Measurements from ENCODE around the gene LIPK. TPM values are rescaled to one million over a fixed set of nuclear protein-coding genes. Genes with fewer than 3 reads are reported as not detected.

Gene LIPK
- total and polyA plus RNA-seq, 2 of the 8 experiments (the other 6 are each of a cell fraction or from before 2014, with no cell fraction given): not detected

DNA sequence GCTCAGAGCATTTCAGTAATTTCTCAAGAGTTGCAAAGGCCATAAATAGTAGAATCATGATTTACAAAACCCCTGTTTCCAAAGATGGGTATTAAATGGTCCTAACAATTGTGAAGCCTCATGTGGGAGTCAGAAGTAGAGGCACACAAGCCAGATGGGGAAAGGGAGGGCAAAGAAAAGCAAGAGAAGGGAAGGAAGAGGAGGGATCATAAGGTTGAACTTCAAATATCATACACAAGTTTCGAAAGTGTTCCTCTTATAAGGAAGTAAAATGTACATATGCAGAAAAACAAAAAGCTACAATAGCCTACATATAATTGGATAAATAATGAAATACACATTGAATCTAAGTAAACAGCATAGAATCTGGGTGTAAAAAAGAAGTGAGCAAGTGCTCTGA, 59.8 kb downstream of the LIPK start:
- Histone ChIP-seq H3K9ac (replicated peaks in 1 of 4; ENCODE audit: extremely low read depth in 1 of 4, low read depth in 3 of 4, low read length in 3 of 4) (no peak overlapping the region), H3K27me3 (replicated peaks in 1 of 4; ENCODE audit: control insufficient read depth in 3 of 4, extremely low read depth in 1 of 4, insufficient read depth in 3 of 4, low read length in 3 of 4) (no peaks in the 10 kb centered on the region), H3K14ac (ENCODE audit: insufficient read length) (no peak overlapping the region), H3K27ac (ENCODE audit: low read depth, low read length) (no peak overlapping the region), H3K79me2 (ENCODE audit: control insufficient read depth in 1 of 2, insufficient read depth in 2 of 2, low read length in 2 of 2) (no peaks in the 10 kb centered on the region), H3K4me2 (ENCODE audit: insufficient read depth in 1 of 2, low read depth in 2 of 2, low read length in 2 of 2) (no peak overlapping the region), H3K23ac (ENCODE audit: insufficient read length) (no peak overlapping the region), H2BK5ac (ENCODE audit: low read depth, low read length) (no peak overlapping the region), H3K56ac (replicated peaks; ENCODE audit: insufficient read length, low read depth, low read length) (no peak overlapping the region), H2BK12ac (ENCODE audit: low read depth, low read length) (no peak overlapping the region), H4K91ac (replicated peaks; ENCODE audit: insufficient read length, low read length) (no peak overlapping the region), H2AK5ac (ENCODE audit: low read depth, low read length) (no peak overlapping the region), H2BK120ac (replicated peaks; ENCODE audit: low read depth, low read length) (no peak overlapping the region), H2BK20ac (ENCODE audit: low read length) (no peak overlapping the region), H3K18ac (ENCODE audit: extremely low read depth, low read length) (no peak overlapping the region), H4K5ac (ENCODE audit: insufficient read length, low read depth, low read length) (no peak overlapping the region), H3K23me2 (ENCODE audit: low read depth, low read length) (no peaks in the 10 kb centered on the region), H3K9me3 (ENCODE audit: insufficient read depth in 2 of 2, low read depth in 1 of 2, low read length in 1 of 2) (no peaks in the 10 kb centered on the region), H3K79me1 (ENCODE audit: low read depth, low read length) (no peaks in the 10 kb centered on the region), H3K4ac (replicated peaks; ENCODE audit: insufficient read length, low read depth, low read length) (no peak overlapping the region), H4K20me1 (replicated peaks in 1 of 2; ENCODE audit: control insufficient read depth in 1 of 2, insufficient read depth in 2 of 2, low read length in 2 of 2) (no peaks in the 10 kb centered on the region), H4K8ac (ENCODE audit: extremely low read depth, insufficient read depth, low read length) (no peak overlapping the region), H2AFZ (ENCODE audit: low read length) (no peak overlapping the region), H3K4me3 (ENCODE audit: extremely low read depth in 1 of 4, insufficient read depth in 2 of 4, low read depth in 3 of 4, low read length in 4 of 4) (no peak overlapping the region), H2BK15ac (ENCODE audit: low read length) (no peak overlapping the region), H3K36me3 (ENCODE audit: control insufficient read depth in 2 of 4, insufficient read depth in 4 of 4, low read length in 3 of 4) (no peaks in the 10 kb centered on the region), H3K4me1 (replicated peaks in 1 of 4; ENCODE audit: control insufficient read depth in 3 of 4, insufficient read depth in 4 of 4, low read length in 3 of 4) (peaks cover 0 to 4% (median 0%) of the 10 kb centered on the region in 4 experiments; a peak in 2 of 7 replicates)
- FAIRE-seq (no peak), DNase-seq (ENCODE audit: low read depth in 1 of 2, low spot score in 2 of 2) (no peak)
- ChIA-PET CTCF (ENCODE audit: partially characterized antibody) (interaction anchor here (1.0 to 1.4 kb wide), 2 partner anchors 39 to 70 kb away, joined by 3 to 4 read pairs; no protein-coding TSS in a partner anchor), POLR2A (ENCODE audit: partially characterized antibody) (no interaction called here)
- 86% methylated on average over 1 of the region's 1 CpG; no CpG with 5 or more reads in 1 of the 2 experiments for WGBS, 2 experiments (ENCODE audit: extremely low coverage in 1 of 2, insufficient coverage in 1 of 2, insufficient read length in 1 of 2, insufficient replicate concordance in 2 of 2, low coverage in 1 of 2, low lambda C conversion rate in 2 of 2, missing lambda C conversion rate in 1 of 2)
- TF ChIP-seq, protein P1, sequence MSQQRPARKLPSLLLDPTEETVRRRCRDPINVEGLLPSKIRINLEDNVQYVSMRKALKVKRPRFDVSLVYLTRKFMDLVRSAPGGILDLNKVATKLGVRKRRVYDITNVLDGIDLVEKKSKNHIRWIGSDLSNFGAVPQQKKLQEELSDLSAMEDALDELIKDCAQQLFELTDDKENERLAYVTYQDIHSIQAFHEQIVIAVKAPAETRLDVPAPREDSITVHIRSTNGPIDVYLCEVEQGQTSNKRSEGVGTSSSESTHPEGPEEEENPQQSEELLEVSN (IDR thresholded peaks at IDR 0.05): no peak
- no peak for TF ChIP-seq KDM4A (IDR thresholded peaks at IDR 0.05; ENCODE audit: low read depth, low read length, severe bottlenecking)
- TF ChIP-seq HDAC6 (IDR thresholded peaks at IDR 0.05; ENCODE audit: low read depth, low read length): no peak
- TF ChIP-seq, protein P2, sequence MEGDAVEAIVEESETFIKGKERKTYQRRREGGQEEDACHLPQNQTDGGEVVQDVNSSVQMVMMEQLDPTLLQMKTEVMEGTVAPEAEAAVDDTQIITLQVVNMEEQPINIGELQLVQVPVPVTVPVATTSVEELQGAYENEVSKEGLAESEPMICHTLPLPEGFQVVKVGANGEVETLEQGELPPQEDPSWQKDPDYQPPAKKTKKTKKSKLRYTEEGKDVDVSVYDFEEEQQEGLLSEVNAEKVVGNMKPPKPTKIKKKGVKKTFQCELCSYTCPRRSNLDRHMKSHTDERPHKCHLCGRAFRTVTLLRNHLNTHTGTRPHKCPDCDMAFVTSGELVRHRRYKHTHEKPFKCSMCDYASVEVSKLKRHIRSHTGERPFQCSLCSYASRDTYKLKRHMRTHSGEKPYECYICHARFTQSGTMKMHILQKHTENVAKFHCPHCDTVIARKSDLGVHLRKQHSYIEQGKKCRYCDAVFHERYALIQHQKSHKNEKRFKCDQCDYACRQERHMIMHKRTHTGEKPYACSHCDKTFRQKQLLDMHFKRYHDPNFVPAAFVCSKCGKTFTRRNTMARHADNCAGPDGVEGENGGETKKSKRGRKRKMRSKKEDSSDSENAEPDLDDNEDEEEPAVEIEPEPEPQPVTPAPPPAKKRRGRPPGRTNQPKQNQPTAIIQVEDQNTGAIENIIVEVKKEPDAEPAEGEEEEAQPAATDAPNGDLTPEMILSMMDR (IDR thresholded peaks at IDR 0.05; ENCODE audit: control extremely low read depth in 1 of 3, insufficient read depth in 1 of 3, low read depth in 1 of 3, low read length in 3 of 3): no peak
- no peak for TF ChIP-seq ATF3 (IDR thresholded peaks at IDR 0.05; ENCODE audit: insufficient read depth, low read depth, low read length)
- TF ChIP-seq USF2 (IDR thresholded peaks at IDR 0.05; ENCODE audit: low read length): no peak
- no peak for TF ChIP-seq SUZ12 (IDR thresholded peaks at IDR 0.05; ENCODE audit: low read length)
- TF ChIP-seq RFX5 (IDR thresholded peaks at IDR 0.05; ENCODE audit: borderline replicate concordance, low read depth, low read length): no peak
- no peak for TF ChIP-seq KDM1A (IDR thresholded peaks at IDR 0.05; ENCODE audit: borderline replicate concordance, low read length)

Measured in H1 (cell line).